K562 (cell line): ENCODE data around the gene WASF1. TPM values are rescaled to one million over a fixed set of nuclear protein-coding genes. Genes with fewer than 3 reads are reported as not detected.

Source experiments
- ATAC-seq: fragments of 200-7000 bp; cut with Tn5 transposase; 3 replicates; pipeline ENCODE4 v1.9.1; 2020; ENCODE audit warnings: moderate library complexity
- BruUV-seq: library from RNA; stranded (reverse); fragments of 400-500 nt; replicated peaks from 2 replicates; lab custom pipeline; 2021; lab: Mats Ljungman, UMichigan
- CTCF ChIA-PET: fragments of 300-600 bp; formaldehyde crosslinking; extraction: SDS; loops from one replicate; lab custom pipeline; 2021; ENCODE audit warnings: low intra/inter-chr PET ratio; lab: Yijun Ruan, JAX
- POLR2A ChIA-PET: fragments of 300-600, 350-650 bp; sonication (Branson Sonifier 250); formaldehyde crosslinking; extraction: SDS; loops from one replicate; lab custom pipeline; 2021; ENCODE audit warnings: antibody characterized with exemption, inconsistent platforms; lab: Yijun Ruan, JAX
- DNase-seq, 4 experiments: peaks; one replicate each; pipeline versions ENCODE4 v3.0.0 to v3.0.0-alpha.2; 2011 to 2018; ENCODE audit warnings: low spot score in 3 of 4, mixed read lengths in 3 of 4; ENCODE audit errors: extremely low read depth in 1 of 4
- FAIRE-seq: peaks from 2 replicates; lab custom pipeline; 2011; peaks lifted over from hg19 to GRCh38; lab: Jason Lieb, UNC
- H2AFZ ChIP-seq: 2 replicates; pipeline ENCODE4 v1.6.0; 2011; ENCODE audit warnings: low read depth, low read length, control low read depth, inconsistent platforms
- H3K27ac ChIP-seq: fragments of 200-600 bp; 3 replicates; pipeline ENCODE4 v1.8.0; 2011; ENCODE audit warnings: low read depth, mild to moderate bottlenecking, control low read depth, inconsistent platforms, low read length, moderate library complexity, mixed read lengths; ENCODE audit errors: extremely low read depth
- H3K27me3 ChIP-seq, 2 experiments: fragments of 300-600 bp in 1 of 2; 2 replicates in 1 of 2; 3 replicates in 1 of 2; pipeline versions ENCODE4 v1.6.0 to v1.8.0; 2011; ENCODE audit warnings: inconsistent platforms in 2 of 2, low read length in 2 of 2, mild to moderate bottlenecking in 1 of 2, mixed read lengths in 1 of 2, moderate library complexity in 1 of 2; ENCODE audit not compliant: control insufficient read depth in 2 of 2, insufficient read depth in 2 of 2
- H3K36me3 ChIP-seq: fragments of 300-600 bp; 3 replicates; pipeline ENCODE4 v1.8.0; 2011; ENCODE audit warnings: mild to moderate bottlenecking, low read length, inconsistent platforms; ENCODE audit not compliant: control insufficient read depth, insufficient read depth
- H3K4me1 ChIP-seq, 2 experiments: fragments of 200-600 bp in 1 of 2; replicated peaks in 1 of 2; 2 replicates in 1 of 2; 3 replicates in 1 of 2; pipeline versions ENCODE4 v1.5.1 to v1.8.0; 2011; ENCODE audit warnings: inconsistent platforms in 2 of 2, low read length in 2 of 2, mild to moderate bottlenecking in 1 of 2, mixed read lengths in 1 of 2, moderate library complexity in 1 of 2; ENCODE audit not compliant: control insufficient read depth in 2 of 2, insufficient read depth in 2 of 2
- H3K4me2 ChIP-seq: 2 replicates; pipeline ENCODE4 v1.6.1; 2011; ENCODE audit warnings: low read length, control low read depth, inconsistent platforms, mixed read lengths; ENCODE audit not compliant: insufficient read depth
- H3K4me3 ChIP-seq: fragments of 200-600 bp; sonication (generic), shearing (Covaris generic); 2 replicates; pipeline ENCODE4 v1.5.1; 2016; ENCODE audit warnings: control low read depth, inconsistent platforms
- H3K79me2 ChIP-seq: fragments of 200-600 bp; 3 replicates; pipeline ENCODE4 v1.8.0; 2011; ENCODE audit warnings: low read length, inconsistent platforms; ENCODE audit not compliant: control insufficient read depth, insufficient read depth
- H3K9ac ChIP-seq, 2 experiments: 2 replicates each; pipeline versions ENCODE4 v1.6.0 to v1.6.1; 2011; ENCODE audit warnings: low read depth in 2 of 2, low read length in 2 of 2, control low read depth in 1 of 2, inconsistent platforms in 1 of 2, mild to moderate bottlenecking in 1 of 2, mixed read lengths in 1 of 2; ENCODE audit not compliant: insufficient read depth in 1 of 2
- H3K9me1 ChIP-seq: one replicate; pipeline ENCODE4 v1.6.0; 2011; ENCODE audit warnings: inconsistent platforms, mild to moderate bottlenecking, low read length, moderate library complexity; ENCODE audit not compliant: control insufficient read depth, insufficient read depth
- H3K9me3 ChIP-seq: replicated peaks from 2 replicates; pipeline ENCODE4 v1.5.1; 2011; ENCODE audit warnings: low read depth, low read length, inconsistent platforms; ENCODE audit not compliant: control insufficient read depth, insufficient read depth
- H4K20me1 ChIP-seq: replicated peaks from 2 replicates; pipeline ENCODE4 v1.6.1; 2011; ENCODE audit warnings: low read length, inconsistent platforms, mixed read lengths; ENCODE audit not compliant: control insufficient read depth, insufficient read depth
- CEBPG ChIP-seq, 3 experiments: fragments of 200-800 bp in 1 of 3; sonication (Bioruptor generic) in 1 of 3; sonication (generic) in 1 of 3; formaldehyde crosslinking in 1 of 3; IDR thresholded peaks in 2 of 3; conservative IDR thresholded peaks in 1 of 3; 2 replicates each; pipeline versions ENCODE4 v1.6.1 to v1.8.0; 2016 to 2022; ENCODE audit warnings: missing compliant biosample characterization in 2 of 3, missing genetic modification characterization in 2 of 3, mild to moderate bottlenecking in 1 of 3, missing genetic modification reagents in 1 of 3
- FOSL1 ChIP-seq: fragments of 200-800 bp; sonication (Bioruptor generic); conservative IDR thresholded peaks from 2 replicates; pipeline ENCODE4 v1.6.1; 2016; ENCODE audit warnings: missing genetic modification characterization, missing compliant biosample characterization
- L3MBTL2 ChIP-seq: fragments of 450-650 bp; IDR thresholded peaks from 2 replicates; pipeline ENCODE4 v1.6.1; 2016; ENCODE audit warnings: mild to moderate bottlenecking, moderate library complexity
- MGA ChIP-seq: fragments of 450-650 bp; IDR thresholded peaks from 2 replicates; pipeline ENCODE4 v1.6.1; 2016; ENCODE audit warnings: mild to moderate bottlenecking, moderate library complexity
- WGBS: fragments of 100-300 bp; shearing (Covaris generic); methylation state at CpG from one replicate; pipeline ENCODE4 v1.1.6; 2016; ENCODE audit warnings: low coverage, mixed read lengths; ENCODE audit not compliant: insufficient coverage; ENCODE audit errors: missing lambda C conversion rate; 5-methylcytosine and 5-hydroxymethylcytosine counted together
- in situ Hi-C: fragments of 300-500 bp; cut with MboI; formaldehyde crosslinking; loops from 4 replicates; pipeline ENCODE4 v1.15.0; 2018; ENCODE audit warnings: inconsistent platforms, mixed read lengths
- intact Hi-C: fragments of 100-400 bp; cut with micrococcal nuclease; formaldehyde crosslinking; loops from 2 replicates; pipeline ENCODE4 v1.14.2; 2022
- polyA plus RNA-seq, 8 experiments: library from polyadenylated mRNA; depleted of rRNA in 4 of 8; stranded (reverse) in 5 of 8; unstranded in 3 of 8; fragments of >200 nt; fragmentation: Nextera tagmentation in 2 of 8; fragmentation: Illumina TruSeq in 1 of 8; extraction: Ambion mirVana in 2 of 8; extraction: Trizol in 1 of 8; gene quantifications; 2 replicates each; pipeline versions ENCODE4 v1.2.1 to v1.2.3, GENCODE V29; 2011 to 2014; ENCODE audit warnings: inconsistent platforms in 1 of 8, missing spikeins in 1 of 8
- total RNA-seq, 7 experiments: library from RNA; depleted of rRNA in 6 of 7; stranded (reverse); fragments of >200 nt in 6 of 7; fragmentation: Illumina TruSeq in 2 of 7; extraction: Trizol in 2 of 7; gene quantifications; 2 replicates each; pipeline versions ENCODE4 v1.2.1 to v1.2.3, GENCODE V29; 2011 to 2021; ENCODE audit warnings: low replicate concordance in 1 of 7

Gene WASF1
- total and polyA plus RNA-seq, 9 of the 15 experiments (the other 6 are each of a cell fraction or from before 2014, with no cell fraction given): 2.1 to 18.2 (median 7.4) TPM

- H3K27me3 ChIP-seq: no peaks in the 10 kb centered on the region
- H3K27ac ChIP-seq: no peak overlapping the region
- H3K79me2 ChIP-seq: no peaks in the 10 kb centered on the region
- H3K36me3 ChIP-seq: no peaks in the 10 kb centered on the region
- H3K9me1 ChIP-seq: no peaks in the 10 kb centered on the region
- ATAC-seq (no peak), DNase-seq (peak in 1 of 4 experiments; percentile 5), FAIRE-seq (no peak)
- H4K20me1 ChIP-seq: no peaks in the 10 kb centered on the region
- in situ Hi-C loops: no loop called here
- H3K4me1 ChIP-seq: peaks cover 0 to 3% of the 10 kb centered on the region in 2 experiments; a peak in 1 of 5 replicates
- H2AFZ ChIP-seq: no peak overlapping the region
- no peaks in the 10 kb centered on the region; the same call in 1 of the 2 replicates for H3K9me3 ChIP-seq
- 13% methylated on average over 2 of the region's 2 CpGs for WGBS
- no peak overlapping the region for H3K9ac ChIP-seq
- no peak overlapping the region for H3K4me3 ChIP-seq
- no TSS peak for BruUV-seq
- POLR2A ChIA-PET: no interaction called here
- CTCF ChIA-PET: no interaction called here
- intact Hi-C loops: no loop called here
- no peak overlapping the region for H3K4me2 ChIP-seq
- TF ChIP-seq L3MBTL2: peak; percentile 73
- peak; percentile 45; the same call in 1 of the 2 replicates for TF ChIP-seq CEBPG (CRISPR knock-in tag; IDR thresholded peaks at IDR 0.05)
- TF ChIP-seq CEBPG (tag; conservative IDR thresholded peaks at IDR 0.05 in 1 of 2, IDR thresholded peaks at IDR 0.05 in 1 of 2): peak; percentile 55 to 98
- peak; percentile 72 for TF ChIP-seq FOSL1
- TF ChIP-seq MGA: peak; percentile 50; the same call in 1 of the 2 replicates
These were observed 38.8 kb downstream of the WASF1 start for GRCh38 chr6:110140650-110141049.
